Measurements from ENCODE around the gene SIX2.

Gene SIX2

GRCh38 chr2:44964752-44965236, 44.5 kb downstream of the SIX2 start:
- DNase-seq = no peak

- DNase-seq = no peak
Observed at GRCh38 chr2:44962176-44962695, 47.0 kb downstream of the SIX2 start.

- DNase-seq = no peak
Observed at GRCh38 chr2:44960871-44961270, 48.4 kb downstream of the SIX2 start.

- no peak for DNase-seq
Observed at GRCh38 chr2:44959855-44960254, 49.4 kb downstream of the SIX2 start.

- DNase-seq = no peak
Observed at GRCh38 chr2:44957656-44958327, 51.5 kb downstream of the SIX2 start.

GRCh38 chr2:44956843-44957242, 52.4 kb downstream of the SIX2 start:
- DNase-seq = no peak

- peak; percentile 86 for DNase-seq
Observed at GRCh38 chr2:44955593-44956392, 53.5 kb downstream of the SIX2 start.

Measured in activated CD4-positive, alpha-beta T cell treated with anti-CD3 and anti-CD28 coated beads, Interleukin-2, Interleukin-6, amounts not matched to agents 100 ng/mL and 50 ng/mL, durations not matched to agents 16 hours and 8 hours (primary cell).